Measurements from ENCODE around the gene C19orf81. TPM values are rescaled to one million over a fixed set of nuclear protein-coding genes. Genes with fewer than 3 reads are reported as not detected.

Gene C19orf81
- total RNA-seq, 1 experiment from 2014 or later = 14.5 TPM

DNA sequence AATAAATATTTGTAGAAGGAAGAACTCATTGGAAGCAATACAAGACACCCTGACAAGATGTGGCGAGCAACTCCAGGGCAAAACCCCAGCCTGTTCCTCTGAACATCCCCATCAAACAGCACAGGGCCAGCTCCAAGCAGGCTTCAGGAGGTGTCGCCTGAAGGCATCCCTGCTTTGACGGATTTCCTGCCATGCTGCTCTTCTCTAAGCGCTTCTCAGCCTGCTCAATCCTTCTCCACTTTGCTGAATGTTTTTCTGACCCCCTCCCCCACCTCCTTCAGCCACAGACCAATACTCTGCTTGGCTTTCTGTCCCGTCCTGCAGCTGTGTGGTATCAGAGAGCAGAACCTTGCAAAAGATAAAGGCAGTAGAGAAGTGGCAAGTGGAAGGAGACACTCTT, 28.4 kb downstream of the C19orf81 start (continued):
- TF ChIP-seq RAD21 (IDR thresholded peaks at IDR 0.05; ENCODE audit: low read depth) (no peak), JUND (IDR thresholded peaks at IDR 0.05) (no peak), ELF1 (IDR thresholded peaks at IDR 0.05; ENCODE audit: borderline replicate concordance, low read depth) (no peak), ZNF274 (IDR thresholded peaks at IDR 0.05; ENCODE audit: low read depth, low read length) (no peak), POLR2A (IDR thresholded peaks at IDR 0.05; ENCODE audit: borderline replicate concordance, extremely low read depth, insufficient read depth, insufficient read length) (no peak)
- TF ChIP-seq, protein P1, sequence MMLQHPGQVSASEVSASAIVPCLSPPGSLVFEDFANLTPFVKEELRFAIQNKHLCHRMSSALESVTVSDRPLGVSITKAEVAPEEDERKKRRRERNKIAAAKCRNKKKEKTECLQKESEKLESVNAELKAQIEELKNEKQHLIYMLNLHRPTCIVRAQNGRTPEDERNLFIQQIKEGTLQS (IDR thresholded peaks at IDR 0.05) = no peak

DNA sequence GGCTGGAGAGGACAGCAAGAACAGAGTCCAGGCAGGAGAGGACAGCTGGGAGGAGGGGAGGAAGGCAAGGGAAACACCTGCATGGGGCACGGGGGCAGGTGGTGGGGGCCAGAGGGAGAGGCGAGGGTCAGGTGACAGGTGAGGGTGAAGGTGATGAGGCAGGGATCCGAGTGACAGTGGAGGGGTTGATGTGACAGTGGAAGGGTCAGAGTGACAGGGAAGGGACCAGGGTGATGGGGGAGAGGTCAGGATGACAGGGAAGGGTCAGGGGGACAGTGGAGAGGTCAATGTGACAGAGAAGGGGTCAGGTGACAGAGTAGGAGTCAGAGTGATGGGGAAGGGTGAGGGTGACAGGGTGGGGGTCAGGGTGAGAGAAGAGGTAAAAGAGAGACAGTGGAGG, 29.1 kb downstream of the C19orf81 start:
- H3K9me2 ChIP-seq (ENCODE audit: insufficient read depth) = no peaks in the 10 kb centered on the region
- no peak overlapping the region for H3K27ac ChIP-seq (ENCODE audit: low read depth, low read length)
- TF ChIP-seq EZH2phosphoT487 (IDR thresholded peaks at IDR 0.05; ENCODE audit: borderline replicate concordance) (no peak), JUND (IDR thresholded peaks at IDR 0.05) (no peak), CBX3 (IDR thresholded peaks at IDR 0.05; ENCODE audit: low read depth) (no peak), CEBPB (IDR thresholded peaks at IDR 0.05; ENCODE audit: low read depth) (no peak), POLR2AphosphoS5 (IDR thresholded peaks at IDR 0.05; ENCODE audit: low read depth, low read length) (no peak), EGR1 (IDR thresholded peaks at IDR 0.05; ENCODE audit: low read depth) (no peak), ELF1 (IDR thresholded peaks at IDR 0.05; ENCODE audit: borderline replicate concordance, low read depth) (no peak), ZFX (IDR thresholded peaks at IDR 0.05) (no peak), YY1 (IDR thresholded peaks at IDR 0.05; ENCODE audit: extremely low read depth, insufficient replicate concordance, low read depth, low read length) (no peak), RAD21 (IDR thresholded peaks at IDR 0.05; ENCODE audit: low read depth) (no peak), FOSL1 (IDR thresholded peaks at IDR 0.05; ENCODE audit: low read depth) (no peak), SP1 (IDR thresholded peaks at IDR 0.05; ENCODE audit: low read depth) (no peak), ZNF274 (IDR thresholded peaks at IDR 0.05; ENCODE audit: low read depth, low read length) (no peak), EZH2 (IDR thresholded peaks at IDR 0.05) (no peak), TCF7L2 (IDR thresholded peaks at IDR 0.05; ENCODE audit: borderline replicate concordance, extremely low read depth, insufficient read depth, insufficient read length) (no peak)
- TF ChIP-seq, protein P2, sequence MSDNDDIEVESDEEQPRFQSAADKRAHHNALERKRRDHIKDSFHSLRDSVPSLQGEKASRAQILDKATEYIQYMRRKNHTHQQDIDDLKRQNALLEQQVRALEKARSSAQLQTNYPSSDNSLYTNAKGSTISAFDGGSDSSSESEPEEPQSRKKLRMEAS (IDR thresholded peaks at IDR 0.05) = no peak
- TF ChIP-seq, protein P3, sequence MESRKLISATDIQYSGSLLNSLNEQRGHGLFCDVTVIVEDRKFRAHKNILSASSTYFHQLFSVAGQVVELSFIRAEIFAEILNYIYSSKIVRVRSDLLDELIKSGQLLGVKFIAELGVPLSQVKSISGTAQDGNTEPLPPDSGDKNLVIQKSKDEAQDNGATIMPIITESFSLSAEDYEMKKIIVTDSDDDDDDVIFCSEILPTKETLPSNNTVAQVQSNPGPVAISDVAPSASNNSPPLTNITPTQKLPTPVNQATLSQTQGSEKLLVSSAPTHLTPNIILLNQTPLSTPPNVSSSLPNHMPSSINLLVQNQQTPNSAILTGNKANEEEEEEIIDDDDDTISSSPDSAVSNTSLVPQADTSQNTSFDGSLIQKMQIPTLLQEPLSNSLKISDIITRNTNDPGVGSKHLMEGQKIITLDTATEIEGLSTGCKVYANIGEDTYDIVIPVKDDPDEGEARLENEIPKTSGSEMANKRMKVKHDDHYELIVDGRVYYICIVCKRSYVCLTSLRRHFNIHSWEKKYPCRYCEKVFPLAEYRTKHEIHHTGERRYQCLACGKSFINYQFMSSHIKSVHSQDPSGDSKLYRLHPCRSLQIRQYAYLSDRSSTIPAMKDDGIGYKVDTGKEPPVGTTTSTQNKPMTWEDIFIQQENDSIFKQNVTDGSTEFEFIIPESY (IDR thresholded peaks at IDR 0.05; ENCODE audit: extremely low read depth, insufficient replicate concordance, low read length) = no peak
- TF ChIP-seq, protein P1 (IDR thresholded peaks at IDR 0.05) = no peak
- TF ChIP-seq, protein P4, sequence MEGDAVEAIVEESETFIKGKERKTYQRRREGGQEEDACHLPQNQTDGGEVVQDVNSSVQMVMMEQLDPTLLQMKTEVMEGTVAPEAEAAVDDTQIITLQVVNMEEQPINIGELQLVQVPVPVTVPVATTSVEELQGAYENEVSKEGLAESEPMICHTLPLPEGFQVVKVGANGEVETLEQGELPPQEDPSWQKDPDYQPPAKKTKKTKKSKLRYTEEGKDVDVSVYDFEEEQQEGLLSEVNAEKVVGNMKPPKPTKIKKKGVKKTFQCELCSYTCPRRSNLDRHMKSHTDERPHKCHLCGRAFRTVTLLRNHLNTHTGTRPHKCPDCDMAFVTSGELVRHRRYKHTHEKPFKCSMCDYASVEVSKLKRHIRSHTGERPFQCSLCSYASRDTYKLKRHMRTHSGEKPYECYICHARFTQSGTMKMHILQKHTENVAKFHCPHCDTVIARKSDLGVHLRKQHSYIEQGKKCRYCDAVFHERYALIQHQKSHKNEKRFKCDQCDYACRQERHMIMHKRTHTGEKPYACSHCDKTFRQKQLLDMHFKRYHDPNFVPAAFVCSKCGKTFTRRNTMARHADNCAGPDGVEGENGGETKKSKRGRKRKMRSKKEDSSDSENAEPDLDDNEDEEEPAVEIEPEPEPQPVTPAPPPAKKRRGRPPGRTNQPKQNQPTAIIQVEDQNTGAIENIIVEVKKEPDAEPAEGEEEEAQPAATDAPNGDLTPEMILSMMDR (IDR thresholded peaks at IDR 0.05 in 2 of 3, conservative IDR thresholded peaks at IDR 0.05 in 1 of 3; ENCODE audit: borderline replicate concordance in 1 of 3, insufficient read depth in 1 of 3, low read depth in 2 of 3, low read length in 2 of 3) = no peak
- H3K27me3 ChIP-seq (ENCODE audit: insufficient read depth, low read length) = no peaks in the 10 kb centered on the region
- H3K4me3 ChIP-seq (replicated peaks in 1 of 2; ENCODE audit: low read depth in 1 of 2, low read length in 2 of 2) = no peak overlapping the region
- no peak overlapping the region for H3K9ac ChIP-seq (ENCODE audit: low read length)
- ChIA-PET CTCF (interaction anchor here (0.6 kb wide), 1 partner anchor 47 kb away, joined by 3 read pairs; no protein-coding TSS in a partner anchor), RAD21 (ENCODE audit: low non-redundant PET in 1 of 2, low total read pairs in 2 of 2, uncharacterized antibody in 2 of 2, unreplicated experiment in 2 of 2) (no interaction called here), POLR2A (no interaction called here)
- H3K4me2 ChIP-seq (ENCODE audit: low read length) = no peak overlapping the region
- ATAC-seq (no peak), DNase-seq (ENCODE audit: low read depth, low spot score) (no peak)
- intact Hi-C loops (cut with micrococcal nuclease) = no loop called here
- H2AFZ ChIP-seq (ENCODE audit: low read depth, low read length, poor library complexity, severe bottlenecking) = no peak overlapping the region
- H3K79me2 ChIP-seq (ENCODE audit: insufficient read depth, low read length) = no peaks in the 10 kb centered on the region
- H3K36me3 ChIP-seq (ENCODE audit: control insufficient read depth in 1 of 2, insufficient read depth in 2 of 2, low read length in 2 of 2) = no peaks in the 10 kb centered on the region
- H4K20me1 ChIP-seq (ENCODE audit: insufficient read depth) = no peaks in the 10 kb centered on the region
- BruUV-seq (replicated peaks) = no TSS peak
- peaks cover 0 to 4% of the 10 kb centered on the region in 2 experiments; a peak in 1 of 4 replicates for H3K4me1 ChIP-seq (ENCODE audit: control insufficient read depth in 1 of 2, insufficient read depth in 2 of 2, low read length in 2 of 2)
- H3K9me3 ChIP-seq (ENCODE audit: control insufficient read depth in 1 of 2, insufficient read depth in 1 of 2, low read depth in 1 of 2, low read length in 2 of 2) = no peaks in the 10 kb centered on the region

Data from HCT116 (cell line).